Stimulated activated CD8-positive, alpha-beta memory T cell treated with anti-CD3 and anti-CD28 coated beads, Interleukin-12 subunit alpha, Interleukin-12 subunit beta, amount 100 ng/mL, for 4 hours (primary cell): ENCODE data around the gene TCTN2.

Source experiments
- DNase-seq: peaks from one replicate; pipeline ENCODE4 v3.0.0-alpha.2; 2020; ENCODE audit warnings: low read depth

The TCTN2 gene

DNA sequence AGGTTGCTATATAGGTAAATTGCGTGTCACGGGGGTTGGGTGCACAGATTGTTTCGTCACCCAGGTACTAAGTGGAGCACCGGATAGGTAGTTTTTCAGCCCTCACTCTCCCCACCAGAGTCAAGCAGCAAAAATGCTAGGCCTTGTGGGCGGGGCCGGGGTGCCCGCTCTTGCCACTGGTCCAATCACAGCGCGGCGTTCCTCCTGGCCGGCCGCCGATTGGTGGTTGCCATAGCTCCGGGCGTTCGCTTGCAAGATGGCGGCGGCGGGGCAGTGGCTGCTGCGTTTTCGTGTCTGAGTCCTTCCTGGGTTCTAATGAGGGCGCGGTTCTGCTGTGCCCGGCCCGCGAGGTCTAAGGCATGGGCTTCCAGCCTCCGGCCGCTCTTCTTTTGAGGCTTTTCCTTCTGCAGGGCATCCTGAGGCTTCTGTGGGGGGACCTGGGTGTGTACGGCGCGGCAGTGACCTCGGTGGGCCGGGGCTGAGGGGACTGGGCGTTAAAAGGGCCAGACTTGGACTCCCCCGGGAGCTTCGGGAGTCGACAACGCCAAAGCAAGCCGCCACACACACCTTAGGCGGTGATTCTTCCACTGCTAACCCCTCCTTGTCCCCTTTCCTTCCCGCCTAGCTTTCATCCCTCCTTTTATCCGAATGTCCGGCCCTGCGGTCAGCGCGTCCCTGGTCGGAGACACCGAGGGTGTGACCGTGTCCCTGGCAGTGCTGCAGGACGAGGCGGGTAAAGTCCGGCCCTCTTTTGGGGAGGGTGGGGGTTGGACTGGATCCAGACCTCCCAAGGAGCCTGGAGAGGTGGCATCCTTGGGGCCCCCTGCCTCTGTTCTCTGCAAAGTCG, at the start of gene TCTN2:
TCTN2 (plus strand) TSS at position 232 of the 847 bp plus-strand sequence; CDS start at position 360, 128 bp downstream.
- DNase-seq: peak; percentile 85

DNA sequence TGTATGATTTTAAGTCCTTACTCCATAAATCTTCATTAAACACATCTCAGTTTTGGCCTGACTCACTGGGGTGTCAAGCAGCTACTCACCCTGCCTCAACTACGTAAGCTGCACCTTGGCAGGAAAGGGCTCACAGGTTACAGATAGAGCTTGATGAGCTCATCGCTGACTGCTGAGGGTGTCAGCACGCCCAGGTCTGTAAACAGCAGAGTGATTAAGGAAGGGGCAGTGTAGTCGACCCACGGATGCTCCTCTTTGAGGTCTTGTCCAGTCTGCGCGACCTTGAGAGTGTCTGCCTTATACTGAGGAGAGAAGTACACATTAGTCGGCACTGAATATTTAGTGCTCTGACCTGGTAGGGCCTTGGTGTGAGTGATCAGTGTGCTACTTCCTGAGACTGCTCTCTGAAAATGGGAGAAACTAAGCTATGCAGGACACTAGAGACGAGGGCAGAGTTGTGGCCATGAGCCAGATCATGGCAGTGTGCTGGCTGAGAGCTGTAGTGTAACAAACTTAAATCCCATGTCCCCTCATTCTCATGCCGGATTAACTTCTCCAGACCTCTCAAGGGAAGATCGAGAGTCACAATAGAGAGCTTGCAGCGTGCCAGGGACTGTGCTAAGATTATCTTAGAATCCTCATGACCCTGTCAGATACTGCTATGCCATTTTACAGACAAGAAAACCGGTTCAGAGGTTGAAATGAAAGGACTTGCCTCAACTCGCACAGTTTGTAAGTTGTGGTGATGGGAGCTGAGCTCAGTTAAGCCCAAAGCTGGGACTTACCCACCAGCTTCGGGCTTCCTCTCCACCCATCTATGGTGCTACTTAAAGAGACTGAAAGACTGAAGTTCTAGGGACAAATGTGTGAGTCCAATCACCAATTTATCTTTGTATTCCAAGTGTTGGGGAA, 49.0 kb upstream of the TCTN2 start:
- DNase-seq: no peak

DNA sequence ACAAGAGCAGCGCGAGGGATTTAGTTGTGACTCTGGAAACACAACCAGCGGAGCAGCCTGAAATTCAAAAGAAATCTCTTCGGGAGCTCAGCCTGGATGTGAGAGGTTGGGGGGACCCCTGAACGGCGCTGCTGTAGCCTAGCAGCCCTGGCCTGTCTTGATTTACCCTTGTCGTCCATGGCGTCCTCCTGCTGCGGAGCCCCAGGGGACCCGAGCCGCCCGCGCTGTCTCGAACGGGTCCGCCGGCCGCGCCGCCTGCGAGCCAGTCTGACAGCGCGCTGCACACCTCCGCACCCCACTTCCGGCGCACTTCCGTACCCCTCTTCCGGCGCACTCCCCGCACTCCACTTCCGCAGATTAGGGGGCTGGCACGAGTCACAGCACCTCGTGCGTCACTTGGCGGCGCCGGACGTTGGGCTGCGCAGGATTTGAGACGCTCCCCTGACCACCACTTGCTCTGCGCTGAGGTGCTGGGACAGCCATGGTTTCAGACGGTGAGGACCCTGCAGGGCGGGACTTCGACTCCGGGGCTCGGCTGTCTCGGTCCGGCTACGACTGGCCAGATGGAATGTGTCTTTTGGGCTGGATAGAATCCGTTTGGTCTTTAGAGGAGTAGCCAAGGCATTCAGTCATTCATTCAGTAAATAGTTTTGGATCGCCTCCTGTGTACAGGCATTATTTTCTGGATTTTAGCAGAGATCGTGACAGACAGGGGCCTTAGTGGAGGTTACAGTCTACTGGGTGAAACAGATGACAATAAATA, 37.4 kb upstream of the TCTN2 start, which contains the start of the genes EIF2B1 and GTF2H3:
EIF2B1 (minus strand) TSS at position 308 of the 763 bp plus-strand sequence; CDS start at position 179, 129 bp downstream.
GTF2H3 (plus strand) TSS at position 451 of the 763 bp plus-strand sequence; CDS start at position 482, 31 bp downstream.
- peak; percentile 95 for DNase-seq

DNA sequence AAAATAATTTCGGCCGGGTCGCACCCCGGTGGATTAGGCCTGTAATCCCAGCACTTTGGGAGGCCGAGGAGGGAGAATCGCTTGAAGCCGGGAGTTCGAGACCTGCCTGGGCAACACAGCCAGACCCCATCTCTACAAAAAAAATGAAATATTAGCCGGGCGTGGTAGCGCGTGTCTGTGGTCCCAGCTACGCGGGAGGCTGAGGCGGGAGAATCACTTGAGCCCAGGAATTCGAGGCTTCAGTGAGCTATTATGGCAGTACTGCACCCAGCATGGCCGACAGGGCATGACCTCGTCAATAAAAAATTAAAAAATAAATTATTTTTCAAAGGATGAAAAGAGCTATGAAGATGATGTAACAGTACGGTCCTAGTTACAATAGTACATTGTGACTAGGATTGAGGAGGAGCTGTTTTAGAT, 36.8 kb upstream of the TCTN2 start:
- no peak for DNase-seq

DNA sequence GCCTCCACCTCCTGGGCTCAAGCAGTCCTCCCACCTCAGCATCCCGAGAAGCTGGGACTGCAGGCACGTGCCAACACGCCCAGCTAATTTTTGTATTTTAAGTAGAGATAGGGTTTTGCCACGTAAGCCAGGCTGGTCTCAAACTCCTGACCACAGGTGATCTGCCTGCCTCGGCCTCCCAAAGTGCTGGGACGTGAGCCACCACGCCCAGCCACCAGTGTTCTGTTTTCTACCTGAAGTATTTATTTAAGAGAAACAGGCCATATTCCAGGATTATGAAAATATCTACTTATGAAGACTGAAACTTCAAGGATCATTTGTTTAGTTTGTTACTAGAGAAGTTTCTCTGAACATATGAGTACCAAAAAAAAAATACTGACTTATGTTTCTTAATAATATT, 27.0 kb upstream of the TCTN2 start:
- no peak for DNase-seq

DNA sequence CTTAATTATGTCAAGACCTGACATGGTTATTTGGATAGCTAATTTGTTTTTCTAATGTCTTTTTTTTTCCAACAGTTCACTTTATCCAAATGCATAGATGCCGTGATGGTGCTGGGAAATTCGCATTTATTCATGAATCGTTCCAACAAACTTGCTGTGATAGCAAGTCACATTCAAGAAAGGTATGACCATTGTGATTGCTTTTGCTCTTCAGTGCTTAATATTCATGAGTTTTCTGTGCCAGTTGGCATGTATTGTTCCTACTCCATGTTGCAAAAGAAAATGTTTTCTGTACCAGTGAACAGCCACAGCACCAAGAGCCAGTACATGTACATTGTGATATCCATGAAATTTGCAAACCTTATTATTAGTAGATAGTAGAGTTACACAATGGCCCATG, 25.5 kb upstream of the TCTN2 start:
- DNase-seq: no peak

DNA sequence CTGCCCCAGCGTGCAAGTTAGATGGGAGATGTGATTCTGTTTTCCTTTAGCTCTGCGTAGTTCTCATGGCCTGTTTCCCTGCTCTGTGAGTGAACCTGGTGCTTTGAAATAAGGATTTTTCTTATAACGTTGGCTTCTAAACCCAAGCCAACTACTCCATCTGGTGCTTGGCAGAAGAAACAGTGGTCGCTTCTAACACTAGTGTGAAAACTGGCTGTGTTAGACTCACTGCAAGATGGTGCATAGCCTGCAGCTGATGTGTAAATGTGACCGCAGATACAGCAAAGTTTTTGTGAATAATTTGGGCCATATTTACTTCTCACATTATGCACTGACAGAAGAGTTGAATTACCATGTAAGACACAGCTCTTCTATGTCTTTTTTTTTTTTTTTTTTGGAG, 25.0 kb upstream of the TCTN2 start:
- DNase-seq: no peak

DNA sequence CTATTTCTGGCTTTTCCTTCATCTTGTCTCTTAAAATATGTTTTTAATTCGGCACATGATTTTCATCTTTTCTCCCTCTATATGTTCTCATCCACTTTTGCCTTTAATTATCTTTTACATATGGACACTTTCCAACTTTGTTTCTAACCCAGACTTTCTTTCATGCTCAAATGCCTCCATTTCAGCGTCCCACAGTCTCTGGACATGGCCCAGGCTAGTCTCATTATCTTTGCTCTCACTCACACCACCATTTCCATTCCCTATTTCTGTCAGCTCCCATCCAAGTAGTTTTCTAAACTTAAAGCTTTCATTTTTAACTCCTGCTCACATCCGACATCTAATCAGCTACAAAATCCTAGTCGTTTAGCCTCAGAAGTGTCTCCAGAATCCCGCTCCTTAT, 22.5 kb upstream of the TCTN2 start:
- DNase-seq: no peak

DNA sequence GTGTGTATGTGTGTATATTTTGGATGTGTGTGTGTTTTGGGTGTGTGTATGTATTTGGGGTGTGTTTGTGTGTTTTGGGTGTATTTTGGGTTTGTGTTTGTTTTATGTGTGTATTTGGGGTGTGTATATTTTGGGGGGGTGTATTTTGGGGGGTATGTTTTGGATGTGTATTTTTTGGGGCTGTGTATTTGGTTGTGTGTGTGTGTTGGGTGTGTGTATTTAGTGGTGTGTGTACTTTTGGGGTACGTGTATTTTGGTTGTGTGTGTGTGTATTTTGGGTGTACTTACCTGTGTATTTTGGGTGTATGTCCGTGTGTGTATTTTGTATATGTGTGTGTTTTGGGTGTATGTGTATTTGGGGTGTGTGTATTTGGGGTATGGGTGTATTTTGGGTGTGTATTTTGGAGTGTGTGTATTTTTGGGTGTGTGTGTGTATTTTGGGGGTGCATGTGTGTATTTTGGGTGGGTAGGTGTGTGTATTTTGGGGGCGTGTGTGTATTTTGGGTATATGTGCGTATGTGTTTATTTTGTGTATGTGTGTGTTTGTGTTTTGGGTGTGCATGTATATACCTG, 16.7 kb upstream of the TCTN2 start:
- DNase-seq: no peak

DNA sequence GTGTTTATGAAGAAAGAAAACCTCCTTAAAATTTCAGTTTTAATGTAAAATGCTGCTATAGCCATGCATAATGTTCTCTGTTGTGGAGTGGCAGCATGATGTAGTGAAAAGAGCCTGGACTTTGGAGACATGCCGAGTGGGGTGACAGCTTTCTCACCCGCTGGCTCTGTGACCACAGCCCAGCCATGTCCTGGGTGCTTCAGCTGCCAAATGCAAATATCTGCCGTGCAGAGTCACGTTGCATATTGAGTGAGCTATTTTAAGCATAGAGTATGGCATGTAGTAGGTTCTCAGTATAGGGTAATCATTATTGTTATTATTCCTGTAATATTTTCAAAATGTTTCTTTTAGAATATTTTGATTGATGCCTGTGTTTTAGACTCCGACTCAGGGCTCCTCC, 15.5 kb upstream of the TCTN2 start:
- DNase-seq: no peak

DNA sequence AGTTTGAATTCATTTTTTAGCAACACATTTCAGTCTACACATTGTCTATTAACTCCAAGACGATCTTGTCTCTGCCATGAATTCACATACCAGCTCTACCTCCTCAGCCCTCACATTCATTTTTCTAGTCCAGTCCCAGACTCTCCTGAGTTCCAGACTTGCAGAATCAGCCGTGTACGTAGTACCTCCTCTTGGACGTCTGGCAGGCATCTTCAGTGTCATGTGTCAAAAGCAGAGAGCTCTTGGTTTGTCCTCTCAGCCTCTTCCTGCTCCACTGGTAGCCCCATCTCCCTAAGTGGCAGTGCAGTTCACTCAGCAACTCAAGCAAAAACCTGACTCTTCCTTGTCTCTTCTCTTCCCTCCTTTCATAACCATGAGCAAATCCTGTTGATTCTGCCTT, 14.5 kb upstream of the TCTN2 start:
- DNase-seq: no peak

DNA sequence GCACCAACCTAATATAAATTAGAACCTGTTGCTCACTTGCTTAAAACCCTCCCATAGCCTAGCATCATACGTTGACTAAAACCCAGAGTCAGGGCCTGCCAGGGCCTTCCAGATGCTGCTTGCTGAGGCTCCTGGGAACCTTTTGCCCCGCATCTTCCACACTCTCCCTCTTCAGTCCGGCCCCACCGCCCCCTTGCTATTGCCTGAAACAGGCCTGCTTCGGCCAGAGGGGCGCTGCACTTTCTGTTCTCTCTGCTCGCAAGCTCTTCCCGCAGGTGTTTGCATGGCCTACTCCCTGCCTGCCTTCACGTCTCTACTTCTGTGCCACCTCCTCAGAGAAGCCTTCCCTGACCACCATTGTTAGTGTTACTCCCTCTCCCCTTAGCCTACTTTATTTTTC, 13.7 kb upstream of the TCTN2 start:
- DNase-seq: no peak

DNA sequence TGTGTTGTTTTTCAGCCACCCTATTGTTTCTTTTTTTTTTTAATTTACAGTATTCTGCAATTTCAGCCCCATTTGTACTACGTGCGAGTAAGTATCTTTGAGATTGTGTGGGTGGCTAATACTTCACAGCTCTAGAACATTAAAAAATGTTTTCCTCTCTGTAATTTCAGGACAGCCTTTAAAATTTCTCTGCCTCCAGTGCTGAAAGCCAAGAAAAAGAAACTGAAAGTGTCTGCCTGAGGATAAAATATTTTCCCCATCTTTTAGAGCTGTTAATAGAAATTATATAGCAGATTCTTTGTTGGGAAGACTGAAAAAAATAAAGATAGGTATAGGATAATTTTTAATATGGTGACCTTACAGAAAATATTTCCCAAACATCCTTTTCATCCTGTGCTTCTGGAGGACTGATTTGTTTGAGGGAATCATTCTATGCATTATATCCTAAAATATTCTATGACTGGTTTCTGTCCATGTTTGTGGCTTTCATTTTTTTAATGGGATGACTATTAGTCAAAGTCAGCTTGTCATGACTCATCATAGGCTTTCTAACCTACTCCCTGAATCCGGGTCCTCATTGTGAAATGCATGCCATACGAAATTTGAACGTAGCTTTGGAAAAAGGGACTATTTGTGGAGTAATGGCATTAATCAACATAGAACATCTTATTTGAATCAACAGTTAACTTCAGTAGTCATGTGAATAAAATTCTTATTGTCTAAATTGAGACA, 10.8 kb upstream of the TCTN2 start:
- no peak for DNase-seq

DNA sequence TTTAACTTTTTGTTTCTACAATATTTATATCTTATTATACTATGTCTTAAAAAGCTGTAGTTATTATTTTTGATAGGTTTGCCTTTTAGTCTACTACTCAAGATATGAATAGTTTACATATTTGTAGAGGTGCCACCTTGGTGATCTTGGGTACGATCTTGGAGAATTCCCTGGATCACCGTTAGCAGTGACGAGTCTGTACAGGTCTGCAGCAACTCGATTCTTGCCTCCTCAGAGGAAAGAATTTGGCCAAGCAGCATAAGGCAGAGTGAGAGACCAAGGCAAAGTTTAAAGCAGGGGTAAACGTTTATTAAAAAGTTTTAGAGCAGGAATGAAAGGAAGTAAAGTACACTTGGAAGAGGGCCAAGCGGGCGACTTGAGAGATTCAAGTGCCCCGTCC, 3.1 kb upstream of the TCTN2 start:
- DNase-seq: no peak

DNA sequence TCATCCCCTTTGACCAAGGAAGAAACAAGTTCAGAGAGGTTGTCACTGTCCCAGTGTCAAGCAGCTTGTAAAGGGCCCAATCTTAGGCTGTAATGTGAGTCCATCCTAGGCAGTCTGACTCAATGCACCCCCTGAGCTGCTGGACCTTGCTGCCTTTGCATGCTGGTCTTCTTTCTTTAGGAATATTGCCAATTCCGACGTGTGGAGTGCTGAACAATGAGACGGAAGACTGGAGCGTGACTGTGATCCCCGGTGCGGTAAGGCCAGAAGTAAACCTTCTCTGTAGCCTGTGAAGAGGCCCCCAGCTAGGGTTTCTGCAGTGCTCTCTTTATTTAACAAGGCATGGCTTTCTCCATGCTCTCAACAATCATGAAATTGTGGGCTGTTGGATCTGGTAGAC, 963 bp downstream of the TCTN2 start:
- no peak for DNase-seq

DNA sequence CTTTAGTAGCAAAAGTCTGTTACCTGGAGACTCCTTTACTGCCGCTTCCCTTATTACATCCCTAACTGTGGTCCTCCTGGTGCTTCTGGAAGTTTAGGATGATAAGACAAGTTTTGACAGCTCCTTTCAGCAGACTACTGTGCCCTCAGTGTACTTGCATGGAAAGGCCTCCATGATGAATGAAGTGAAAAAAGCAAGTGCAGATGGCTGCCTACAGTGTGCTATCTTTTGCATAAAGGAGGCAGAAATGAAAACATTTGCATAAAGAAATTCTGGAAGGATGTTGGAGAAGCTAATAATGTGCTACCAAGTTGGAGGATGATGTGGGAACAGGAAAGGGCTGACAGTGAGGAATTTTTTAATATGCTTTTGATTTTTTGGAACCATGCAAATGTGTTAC, 4.5 kb downstream of the TCTN2 start:
- no peak for DNase-seq

DNA sequence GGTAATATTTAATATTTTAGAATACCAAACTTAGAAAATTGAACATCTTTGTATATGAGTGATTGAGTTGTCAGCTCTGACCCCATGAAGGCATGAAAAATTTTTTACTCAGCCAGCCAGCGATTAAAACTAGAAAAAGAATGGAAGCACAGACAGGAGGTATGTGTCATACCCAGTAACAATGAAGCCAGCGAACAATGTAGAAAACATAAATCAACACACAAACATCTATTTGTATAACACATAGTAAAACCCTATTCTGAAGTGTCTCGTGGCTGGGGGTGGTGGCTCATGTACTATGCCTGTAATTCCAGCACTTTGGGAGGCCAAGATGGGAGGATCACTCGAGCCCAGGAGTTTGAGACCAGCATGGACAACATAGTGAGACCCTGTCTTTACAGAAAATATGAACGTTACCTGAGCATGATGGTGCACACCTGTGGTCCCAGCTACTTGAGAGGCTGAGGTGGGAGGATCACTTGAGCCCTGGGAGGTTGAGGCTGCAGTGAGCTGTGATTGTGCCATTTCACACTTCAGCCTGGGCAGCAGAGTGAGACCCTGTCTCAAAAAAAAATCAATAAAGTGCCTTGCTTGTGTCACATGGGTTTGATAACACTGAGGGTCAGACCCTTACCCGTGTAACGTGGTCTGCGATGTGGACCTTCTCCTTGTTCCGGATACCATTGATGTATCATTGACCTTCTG, 5.9 kb downstream of the TCTN2 start:
- DNase-seq: no peak

DNA sequence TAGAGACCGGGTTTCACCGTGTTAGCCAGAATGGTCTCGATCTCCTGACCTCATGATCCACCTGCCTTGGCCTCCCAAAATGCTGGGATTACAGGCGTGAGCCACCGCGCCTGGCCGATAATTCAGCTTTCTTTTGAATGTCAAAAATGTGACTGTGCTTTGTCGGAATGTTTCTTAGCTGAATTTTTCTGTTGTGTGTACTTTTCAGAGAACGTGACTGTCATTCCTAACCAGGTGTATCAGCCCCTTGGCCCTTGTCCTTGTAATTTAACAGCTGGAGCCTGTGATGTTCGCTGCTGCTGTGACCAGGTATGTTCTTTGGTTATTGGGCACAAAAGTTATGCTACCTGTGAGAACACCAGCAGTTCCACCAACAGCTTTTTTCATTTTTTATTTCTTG, 8.1 kb downstream of the TCTN2 start:
- no peak for DNase-seq

DNA sequence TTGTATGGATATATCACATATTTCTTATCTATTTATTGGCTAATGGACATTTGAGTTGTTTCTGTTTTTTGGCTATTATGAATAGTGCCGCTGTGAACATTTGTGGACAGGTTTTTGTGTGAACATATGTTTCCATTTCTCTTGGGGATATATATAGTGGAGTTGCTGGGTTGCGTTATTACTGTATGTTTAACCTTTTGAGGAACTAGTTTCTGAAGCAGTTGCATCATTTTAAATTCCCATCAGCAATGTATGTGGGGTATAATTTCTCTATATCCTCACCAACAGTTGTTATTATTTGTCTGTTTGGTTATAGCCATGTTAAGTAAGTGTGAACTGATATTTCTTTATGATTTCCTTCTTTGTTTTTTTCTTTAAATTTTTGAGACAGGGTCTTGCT, 10.7 kb downstream of the TCTN2 start:
- no peak for DNase-seq

DNA sequence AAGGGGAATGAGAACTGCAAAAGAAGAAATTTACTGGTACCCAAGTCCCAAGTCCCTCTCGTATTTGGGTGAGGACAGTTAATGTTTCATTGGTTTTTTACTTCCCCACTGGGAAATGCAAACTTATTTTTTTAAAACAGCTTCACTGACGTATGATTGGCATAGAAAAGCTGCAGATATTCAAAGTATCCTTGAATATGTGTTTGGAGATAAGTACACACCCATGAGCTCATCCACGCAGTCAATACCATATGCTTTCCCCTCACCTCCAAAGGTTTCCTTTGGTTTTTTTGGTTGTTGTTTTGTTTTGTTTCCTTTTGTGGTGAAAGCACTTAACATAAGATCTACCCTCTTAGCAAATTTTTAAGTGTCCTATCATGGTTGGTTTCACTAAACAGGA, 13.1 kb downstream of the TCTN2 start:
- no peak for DNase-seq
